HEK293 (cell line): ENCODE measurements around the gene TMCO2.

Experiments used
- CTCF ChIA-PET: fragments of 350-600 bp; formaldehyde crosslinking; extraction: SDS; loops from one replicate; lab custom pipeline; 2021; ENCODE audit warnings: antibody characterized with exemption; lab: Yijun Ruan, JAX
- POLR2A ChIA-PET: fragments of 300-600 bp; formaldehyde crosslinking; extraction: SDS; loops from one replicate; lab custom pipeline; 2020; ENCODE audit warnings: antibody characterized with exemption, inconsistent platforms; lab: Yijun Ruan, JAX
- H3K27ac ChIP-seq: fragments of 200-500 bp; sonication (Bioruptor generic); 2 replicates; pipeline ENCODE4 v1.5.1; 2014; ENCODE audit warnings: low read depth, low read length, control low read depth, inconsistent platforms; ENCODE audit errors: extremely low read depth
- H3K36me3 ChIP-seq, 2 experiments: fragments of 200-500 bp in 1 of 2; sonication (Bioruptor generic) in 1 of 2; 1 replicate in 1 of 2; 2 replicates in 1 of 2; pipeline ENCODE4 v1.5.1; 2014 to 2017; ENCODE audit warnings: inconsistent platforms in 2 of 2, low read length in 2 of 2; ENCODE audit not compliant: control insufficient read depth in 2 of 2, insufficient read depth in 1 of 2
- H3K4me1 ChIP-seq: fragments of 200-500 bp; sonication (Bioruptor generic); 2 replicates; pipeline ENCODE4 v1.5.1; 2014; ENCODE audit warnings: mild to moderate bottlenecking, low read length, inconsistent platforms; ENCODE audit not compliant: control insufficient read depth, insufficient read depth
- H3K4me3 ChIP-seq: 2 replicates; pipeline ENCODE4 v1.5.1; 2011; ENCODE audit warnings: low read depth, mild to moderate bottlenecking, control low read depth, low read length, moderate library complexity
- H3K9me3 ChIP-seq: fragments of 200-500 bp; sonication (Bioruptor generic); 2 replicates; pipeline ENCODE4 v1.5.1; 2014; ENCODE audit warnings: low read depth, low read length, inconsistent platforms; ENCODE audit not compliant: control insufficient read depth, insufficient read depth
- GLI4 ChIP-seq: fragments of 450-650 bp; formaldehyde crosslinking; IDR thresholded peaks from 2 replicates; pipeline ENCODE4 v1.5.1; 2016; ENCODE audit warnings: missing biosample characterization, missing genetic modification characterization
- HOXD13 ChIP-seq: sonication (generic); formaldehyde crosslinking; IDR thresholded peaks from 2 replicates; pipeline ENCODE4 v1.8.0; 2022; ENCODE audit warnings: missing genetic modification reagents, borderline replicate concordance
- WT1 ChIP-seq: fragments of 450-650 bp; formaldehyde crosslinking; IDR thresholded peaks from 2 replicates; pipeline ENCODE4 v1.5.1; 2016; ENCODE audit warnings: missing biosample characterization, missing genetic modification characterization
- ZBTB1 ChIP-seq: fragments of 450-650 bp; formaldehyde crosslinking; IDR thresholded peaks from 2 replicates; pipeline ENCODE4 v1.5.1; 2016; ENCODE audit warnings: missing biosample characterization, missing genetic modification characterization
- ZNF138 ChIP-seq: fragments of 450-650 bp; formaldehyde crosslinking; IDR thresholded peaks from 2 replicates; pipeline ENCODE4 v1.5.1; 2016; ENCODE audit warnings: missing biosample characterization, missing genetic modification characterization, borderline replicate concordance
- ZNF184 ChIP-seq: fragments of 450-650 bp; IDR thresholded peaks from 2 replicates; pipeline ENCODE4 v1.5.1; 2018; ENCODE audit warnings: missing biosample characterization, mild to moderate bottlenecking, missing genetic modification characterization
- ZNF311 ChIP-seq: fragments of 450-650 bp; formaldehyde crosslinking; IDR thresholded peaks from 2 replicates; pipeline ENCODE4 v1.5.1; 2017; ENCODE audit warnings: missing biosample characterization, missing genetic modification characterization, borderline replicate concordance
- ZNF426 ChIP-seq: fragments of 450-650 bp; formaldehyde crosslinking; IDR thresholded peaks from 2 replicates; pipeline ENCODE4 v1.5.1; 2017; ENCODE audit warnings: missing biosample characterization, missing genetic modification characterization, mild to moderate bottlenecking, inconsistent platforms, moderate library complexity
- ZNF549 ChIP-seq: fragments of 450-650 bp; IDR thresholded peaks from 2 replicates; pipeline ENCODE4 v1.5.1; 2018; ENCODE audit warnings: missing biosample characterization, missing genetic modification characterization, mild to moderate bottlenecking, inconsistent platforms, moderate library complexity
- ZNF626 ChIP-seq: fragments of 450-650 bp; sonication (Bioruptor Pico); formaldehyde crosslinking; IDR thresholded peaks from 2 replicates; pipeline ENCODE4 v1.5.1; 2018; ENCODE audit warnings: missing biosample characterization, missing genetic modification characterization, inconsistent platforms
- ZNF664 ChIP-seq: fragments of 450-650 bp; formaldehyde crosslinking; IDR thresholded peaks from 2 replicates; pipeline ENCODE4 v1.5.1; 2016; ENCODE audit warnings: missing biosample characterization, missing genetic modification characterization
- ZNF768 ChIP-seq: fragments of 450-650 bp; formaldehyde crosslinking; IDR thresholded peaks from 2 replicates; pipeline ENCODE4 v1.5.1; 2018; ENCODE audit warnings: missing biosample characterization, mild to moderate bottlenecking, missing genetic modification characterization
- ZNF843 ChIP-seq: fragments of 450-650 bp; formaldehyde crosslinking; IDR thresholded peaks from 2 replicates; pipeline ENCODE4 v1.5.1; 2016; ENCODE audit warnings: missing biosample characterization, missing genetic modification characterization
- TF ChIP-seq, protein P1 (sequence below): fragments of 450-650 bp; formaldehyde crosslinking; IDR thresholded peaks from 2 replicates; pipeline ENCODE4 v1.5.1; 2016; ENCODE audit warnings: missing biosample characterization, missing genetic modification characterization
- TF ChIP-seq, protein P2 (sequence below): fragments of 450-650 bp; formaldehyde crosslinking; IDR thresholded peaks from 2 replicates; pipeline ENCODE4 v1.5.1; 2016; ENCODE audit warnings: missing biosample characterization, missing genetic modification characterization, borderline replicate concordance
- TF ChIP-seq, protein P3 (sequence below): fragments of 450-650 bp; formaldehyde crosslinking; IDR thresholded peaks from 2 replicates; pipeline ENCODE4 v1.5.1; 2016; ENCODE audit warnings: missing biosample characterization, missing genetic modification characterization
- TF ChIP-seq, protein P4 (sequence below): fragments of 450-650 bp; formaldehyde crosslinking; IDR thresholded peaks from 2 replicates; pipeline ENCODE4 v1.5.1; 2016; ENCODE audit warnings: missing biosample characterization, missing genetic modification characterization
- TF ChIP-seq, protein P5 (sequence below): IDR thresholded peaks from 2 replicates; pipeline ENCODE4 v1.6.1; 2011; ENCODE audit warnings: mild to moderate bottlenecking, low read depth, low read length, borderline replicate concordance
- TF ChIP-seq, protein P6 (sequence below): sonication (generic); formaldehyde crosslinking; IDR thresholded peaks from 2 replicates; pipeline ENCODE4 v1.8.1; 2022; ENCODE audit warnings: mild to moderate bottlenecking, moderate library complexity, missing genetic modification reagents

TMCO2 gene

DNA sequence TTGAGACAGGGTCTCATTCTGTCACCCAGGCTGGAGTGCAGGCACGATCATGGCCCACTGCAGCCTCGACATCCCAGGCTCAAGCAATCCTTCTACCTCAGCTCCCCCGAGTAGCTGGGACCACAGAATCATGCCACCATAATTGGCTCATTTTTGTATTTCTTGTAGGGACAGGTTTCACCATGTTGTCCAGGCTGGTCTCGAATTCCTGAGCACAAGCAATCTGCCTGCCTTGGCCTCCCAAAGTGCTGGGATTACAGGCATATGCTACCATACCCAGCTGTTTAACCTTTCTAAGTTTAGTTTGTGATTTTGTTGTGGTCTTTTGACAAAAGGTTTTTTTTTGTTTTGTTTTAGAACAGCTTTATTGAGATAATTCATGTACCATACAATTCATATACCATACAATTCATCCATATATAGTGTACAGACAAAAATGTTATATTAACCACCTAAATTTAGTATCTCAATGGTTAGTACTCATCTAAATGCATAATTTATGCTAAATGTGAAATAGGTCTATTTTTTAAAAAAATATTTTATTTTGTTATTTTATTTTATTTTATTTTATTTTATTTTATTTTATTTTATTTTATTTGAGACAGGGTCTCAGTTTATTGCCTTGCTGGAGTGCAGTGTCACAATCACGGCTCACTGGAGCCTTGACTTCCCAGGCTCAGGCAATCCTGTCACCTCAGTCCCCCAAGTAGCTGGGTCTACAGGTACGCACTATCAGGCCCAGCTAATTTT, 19.2 kb downstream of the TMCO2 start (continued):
- TF ChIP-seq WT1 (tag by site-specific recombination) (no peak), GLI4 (tag by site-specific recombination) (no peak), ZNF426 (tag by site-specific recombination) (no peak), ZNF843 (tag by site-specific recombination) (no peak), ZNF184 (tag by site-specific recombination) (no peak)

DNA sequence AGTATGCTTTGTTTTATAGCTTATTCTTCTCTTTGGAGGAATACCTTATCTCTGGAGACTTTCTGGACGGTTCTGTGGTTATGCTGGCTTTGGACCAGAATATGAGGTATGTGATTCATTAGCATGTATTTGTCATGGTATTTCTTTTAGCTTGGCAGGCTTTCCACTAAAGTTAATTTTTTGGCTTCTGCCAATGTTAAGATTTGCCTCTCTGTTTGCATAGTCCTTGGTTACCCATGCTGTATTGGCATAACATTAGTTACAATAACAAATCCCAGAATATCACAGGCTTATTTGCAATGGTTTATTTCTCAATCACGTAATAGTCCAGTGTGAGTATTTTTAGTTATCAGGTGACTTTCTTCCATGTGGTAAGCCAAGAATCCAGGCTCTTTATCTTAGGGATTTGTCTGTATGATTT, 20.0 kb downstream of the TMCO2 start:
- Histone ChIP-seq H3K27ac (no peak overlapping the region), H3K4me1 (no peaks in the 10 kb centered on the region), H3K4me3 (no peak overlapping the region), H3K9me3 (no peaks in the 10 kb centered on the region), H3K36me3 (peaks cover 53 to 93% of the 10 kb centered on the region in 2 experiments)
- ChIA-PET POLR2A (interaction anchor here (1.0 kb wide), 1 partner anchor 10 kb away, joined by 3 read pairs; no protein-coding TSS in a partner anchor), CTCF (no interaction called here)
- TF ChIP-seq ZNF768 (tag by site-specific recombination) (no peak), ZNF311 (no peak), ZNF626 (tag by site-specific recombination) (no peak), ZNF549 (tag by site-specific recombination) (no peak), ZNF664 (no peak), ZNF138 (tag by site-specific recombination) (no peak), ZBTB1 (no peak), ZNF843 (tag by site-specific recombination) (no peak), HOXD13 (CRISPR knock-in tag) (no peak)
- TF ChIP-seq, protein P1, sequence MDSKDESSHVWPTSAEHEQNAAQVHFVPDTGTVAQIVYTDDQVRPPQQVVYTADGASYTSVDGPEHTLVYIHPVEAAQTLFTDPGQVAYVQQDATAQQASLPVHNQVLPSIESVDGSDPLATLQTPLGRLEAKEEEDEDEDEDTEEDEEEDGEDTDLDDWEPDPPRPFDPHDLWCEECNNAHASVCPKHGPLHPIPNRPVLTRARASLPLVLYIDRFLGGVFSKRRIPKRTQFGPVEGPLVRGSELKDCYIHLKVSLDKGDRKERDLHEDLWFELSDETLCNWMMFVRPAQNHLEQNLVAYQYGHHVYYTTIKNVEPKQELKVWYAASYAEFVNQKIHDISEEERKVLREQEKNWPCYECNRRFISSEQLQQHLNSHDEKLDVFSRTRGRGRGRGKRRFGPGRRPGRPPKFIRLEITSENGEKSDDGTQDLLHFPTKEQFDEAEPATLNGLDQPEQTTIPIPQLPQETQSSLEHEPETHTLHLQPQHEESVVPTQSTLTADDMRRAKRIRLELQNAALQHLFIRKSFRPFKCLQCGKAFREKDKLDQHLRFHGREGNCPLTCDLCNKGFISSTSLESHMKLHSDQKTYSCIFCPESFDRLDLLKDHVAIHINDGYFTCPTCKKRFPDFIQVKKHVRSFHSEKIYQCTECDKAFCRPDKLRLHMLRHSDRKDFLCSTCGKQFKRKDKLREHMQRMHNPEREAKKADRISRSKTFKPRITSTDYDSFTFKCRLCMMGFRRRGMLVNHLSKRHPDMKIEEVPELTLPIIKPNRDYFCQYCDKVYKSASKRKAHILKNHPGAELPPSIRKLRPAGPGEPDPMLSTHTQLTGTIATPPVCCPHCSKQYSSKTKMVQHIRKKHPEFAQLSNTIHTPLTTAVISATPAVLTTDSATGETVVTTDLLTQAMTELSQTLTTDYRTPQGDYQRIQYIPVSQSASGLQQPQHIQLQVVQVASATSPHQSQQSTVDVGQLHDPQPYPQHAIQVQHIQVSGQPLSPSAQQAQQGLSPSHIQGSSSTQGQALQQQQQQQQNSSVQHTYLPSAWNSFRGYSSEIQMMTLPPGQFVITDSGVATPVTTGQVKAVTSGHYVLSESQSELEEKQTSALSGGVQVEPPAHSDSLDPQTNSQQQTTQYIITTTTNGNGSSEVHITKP (tag by site-specific recombination) = no peak
- TF ChIP-seq, protein P2, sequence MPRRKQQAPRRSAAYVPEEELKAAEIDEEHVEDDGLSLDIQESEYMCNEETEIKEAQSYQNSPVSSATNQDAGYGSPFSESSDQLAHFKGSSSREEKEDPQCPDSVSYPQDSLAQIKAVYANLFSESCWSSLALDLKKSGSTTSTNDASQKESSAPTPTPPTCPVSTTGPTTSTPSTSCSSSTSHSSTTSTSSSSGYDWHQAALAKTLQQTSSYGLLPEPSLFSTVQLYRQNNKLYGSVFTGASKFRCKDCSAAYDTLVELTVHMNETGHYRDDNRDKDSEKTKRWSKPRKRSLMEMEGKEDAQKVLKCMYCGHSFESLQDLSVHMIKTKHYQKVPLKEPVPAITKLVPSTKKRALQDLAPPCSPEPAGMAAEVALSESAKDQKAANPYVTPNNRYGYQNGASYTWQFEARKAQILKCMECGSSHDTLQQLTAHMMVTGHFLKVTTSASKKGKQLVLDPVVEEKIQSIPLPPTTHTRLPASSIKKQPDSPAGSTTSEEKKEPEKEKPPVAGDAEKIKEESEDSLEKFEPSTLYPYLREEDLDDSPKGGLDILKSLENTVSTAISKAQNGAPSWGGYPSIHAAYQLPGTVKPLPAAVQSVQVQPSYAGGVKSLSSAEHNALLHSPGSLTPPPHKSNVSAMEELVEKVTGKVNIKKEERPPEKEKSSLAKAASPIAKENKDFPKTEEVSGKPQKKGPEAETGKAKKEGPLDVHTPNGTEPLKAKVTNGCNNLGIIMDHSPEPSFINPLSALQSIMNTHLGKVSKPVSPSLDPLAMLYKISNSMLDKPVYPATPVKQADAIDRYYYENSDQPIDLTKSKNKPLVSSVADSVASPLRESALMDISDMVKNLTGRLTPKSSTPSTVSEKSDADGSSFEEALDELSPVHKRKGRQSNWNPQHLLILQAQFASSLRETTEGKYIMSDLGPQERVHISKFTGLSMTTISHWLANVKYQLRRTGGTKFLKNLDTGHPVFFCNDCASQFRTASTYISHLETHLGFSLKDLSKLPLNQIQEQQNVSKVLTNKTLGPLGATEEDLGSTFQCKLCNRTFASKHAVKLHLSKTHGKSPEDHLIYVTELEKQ = no peak
- TF ChIP-seq, protein P3, sequence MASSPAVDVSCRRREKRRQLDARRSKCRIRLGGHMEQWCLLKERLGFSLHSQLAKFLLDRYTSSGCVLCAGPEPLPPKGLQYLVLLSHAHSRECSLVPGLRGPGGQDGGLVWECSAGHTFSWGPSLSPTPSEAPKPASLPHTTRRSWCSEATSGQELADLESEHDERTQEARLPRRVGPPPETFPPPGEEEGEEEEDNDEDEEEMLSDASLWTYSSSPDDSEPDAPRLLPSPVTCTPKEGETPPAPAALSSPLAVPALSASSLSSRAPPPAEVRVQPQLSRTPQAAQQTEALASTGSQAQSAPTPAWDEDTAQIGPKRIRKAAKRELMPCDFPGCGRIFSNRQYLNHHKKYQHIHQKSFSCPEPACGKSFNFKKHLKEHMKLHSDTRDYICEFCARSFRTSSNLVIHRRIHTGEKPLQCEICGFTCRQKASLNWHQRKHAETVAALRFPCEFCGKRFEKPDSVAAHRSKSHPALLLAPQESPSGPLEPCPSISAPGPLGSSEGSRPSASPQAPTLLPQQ (tag by site-specific recombination) = no peak
- TF ChIP-seq, protein P4, sequence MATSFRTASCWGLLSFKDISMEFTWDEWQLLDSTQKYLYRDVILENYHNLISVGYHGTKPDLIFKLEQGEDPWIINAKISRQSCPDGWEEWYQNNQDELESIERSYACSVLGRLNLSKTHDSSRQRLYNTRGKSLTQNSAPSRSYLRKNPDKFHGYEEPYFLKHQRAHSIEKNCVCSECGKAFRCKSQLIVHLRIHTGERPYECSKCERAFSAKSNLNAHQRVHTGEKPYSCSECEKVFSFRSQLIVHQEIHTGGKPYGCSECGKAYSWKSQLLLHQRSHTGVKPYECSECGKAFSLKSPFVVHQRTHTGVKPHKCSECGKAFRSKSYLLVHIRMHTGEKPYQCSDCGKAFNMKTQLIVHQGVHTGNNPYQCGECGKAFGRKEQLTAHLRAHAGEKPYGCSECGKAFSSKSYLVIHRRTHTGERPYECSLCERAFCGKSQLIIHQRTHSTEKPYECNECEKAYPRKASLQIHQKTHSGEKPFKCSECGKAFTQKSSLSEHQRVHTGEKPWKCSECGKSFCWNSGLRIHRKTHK (tag by site-specific recombination) = no peak
- TF ChIP-seq, protein P5, sequence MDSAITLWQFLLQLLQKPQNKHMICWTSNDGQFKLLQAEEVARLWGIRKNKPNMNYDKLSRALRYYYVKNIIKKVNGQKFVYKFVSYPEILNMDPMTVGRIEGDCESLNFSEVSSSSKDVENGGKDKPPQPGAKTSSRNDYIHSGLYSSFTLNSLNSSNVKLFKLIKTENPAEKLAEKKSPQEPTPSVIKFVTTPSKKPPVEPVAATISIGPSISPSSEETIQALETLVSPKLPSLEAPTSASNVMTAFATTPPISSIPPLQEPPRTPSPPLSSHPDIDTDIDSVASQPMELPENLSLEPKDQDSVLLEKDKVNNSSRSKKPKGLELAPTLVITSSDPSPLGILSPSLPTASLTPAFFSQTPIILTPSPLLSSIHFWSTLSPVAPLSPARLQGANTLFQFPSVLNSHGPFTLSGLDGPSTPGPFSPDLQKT = no peak
- TF ChIP-seq, protein P6, sequence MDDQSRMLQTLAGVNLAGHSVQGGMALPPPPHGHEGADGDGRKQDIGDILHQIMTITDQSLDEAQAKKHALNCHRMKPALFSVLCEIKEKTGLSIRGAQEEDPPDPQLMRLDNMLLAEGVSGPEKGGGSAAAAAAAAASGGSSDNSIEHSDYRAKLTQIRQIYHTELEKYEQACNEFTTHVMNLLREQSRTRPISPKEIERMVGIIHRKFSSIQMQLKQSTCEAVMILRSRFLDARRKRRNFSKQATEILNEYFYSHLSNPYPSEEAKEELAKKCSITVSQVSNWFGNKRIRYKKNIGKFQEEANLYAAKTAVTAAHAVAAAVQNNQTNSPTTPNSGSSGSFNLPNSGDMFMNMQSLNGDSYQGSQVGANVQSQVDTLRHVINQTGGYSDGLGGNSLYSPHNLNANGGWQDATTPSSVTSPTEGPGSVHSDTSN = no peak
